ENCODE results near the gene EIF3I.
A peak's percentile ranks its signal among the peaks of the same experiment; 100 is the strongest.

EIF3I gene

GRCh38 chr1:32241001-32241763 lies 19.0 kb downstream of the EIF3I start:
- Histone ChIP-seq H3K4me3 (ENCODE audit: low read depth, low read length) (peak overlapping the region; percentile 92), H3K9me3 (ENCODE audit: control insufficient read depth, insufficient read depth, low read length) (no peaks in the 10 kb centered on the region), H3K36me3 (ENCODE audit: control insufficient read depth, insufficient read depth, low read length) (no peaks in the 10 kb centered on the region), H3K27me3 (ENCODE audit: control insufficient read depth, insufficient read depth, low read length) (no peaks in the 10 kb centered on the region), H3K4me1 (ENCODE audit: control insufficient read depth, insufficient read depth, low read length) (no peaks in the 10 kb centered on the region), H3K9ac (ENCODE audit: low read depth, low read length) (peak overlapping the region; percentile 70)

GRCh38 chr1:32242341-32242851 lies 20.2 kb downstream of the EIF3I start:
- no peak overlapping the region for H3K9ac ChIP-seq (ENCODE audit: low read depth, low read length)
- H3K4me3 ChIP-seq (ENCODE audit: low read depth, low read length): peak overlapping the region; percentile 11
- no peaks in the 10 kb centered on the region for H3K27me3 ChIP-seq (ENCODE audit: control insufficient read depth, insufficient read depth, low read length)
- H3K9me3 ChIP-seq (ENCODE audit: control insufficient read depth, insufficient read depth, low read length): no peaks in the 10 kb centered on the region
- H3K4me1 ChIP-seq (ENCODE audit: control insufficient read depth, insufficient read depth, low read length): no peaks in the 10 kb centered on the region
- H3K36me3 ChIP-seq (ENCODE audit: control insufficient read depth, insufficient read depth, low read length): no peaks in the 10 kb centered on the region

GRCh38 chr1:32246888-32247273 lies 24.7 kb downstream of the EIF3I start, which contains the start of gene FAM167B:
TSS of gene FAM167B (plus strand) at chr1:32247222. CDS start at chr1:32247422, 200 bp downstream.
- H3K36me3 ChIP-seq (ENCODE audit: control insufficient read depth, insufficient read depth, low read length): no peaks in the 10 kb centered on the region
- no peak within 1 kb of the TSS for H3K9ac ChIP-seq (ENCODE audit: low read depth, low read length)
- no peaks in the 10 kb centered on the region for H3K9me3 ChIP-seq (ENCODE audit: control insufficient read depth, insufficient read depth, low read length)
- H3K4me3 ChIP-seq (ENCODE audit: low read depth, low read length): no peak within 1 kb of the TSS
- no peaks in the 10 kb centered on the region for H3K27me3 ChIP-seq (ENCODE audit: control insufficient read depth, insufficient read depth, low read length)
- H3K4me1 ChIP-seq (ENCODE audit: control insufficient read depth, insufficient read depth, low read length): no peaks in the 10 kb centered on the region

GRCh38 chr1:32247452-32247851 lies 25.2 kb downstream of the EIF3I start:
- Histone ChIP-seq H3K9me3 (ENCODE audit: control insufficient read depth, insufficient read depth, low read length) (no peaks in the 10 kb centered on the region), H3K9ac (ENCODE audit: low read depth, low read length) (no peak overlapping the region), H3K4me3 (ENCODE audit: low read depth, low read length) (no peak overlapping the region), H3K27me3 (ENCODE audit: control insufficient read depth, insufficient read depth, low read length) (no peaks in the 10 kb centered on the region), H3K36me3 (ENCODE audit: control insufficient read depth, insufficient read depth, low read length) (no peaks in the 10 kb centered on the region), H3K4me1 (ENCODE audit: control insufficient read depth, insufficient read depth, low read length) (no peaks in the 10 kb centered on the region)

- H3K9ac ChIP-seq (ENCODE audit: low read depth, low read length): no peak overlapping the region
- peak overlapping the region; percentile 49 for H3K4me3 ChIP-seq (ENCODE audit: low read depth, low read length)
- H3K9me3 ChIP-seq (ENCODE audit: control insufficient read depth, insufficient read depth, low read length): no peaks in the 10 kb centered on the region
- H3K36me3 ChIP-seq (ENCODE audit: control insufficient read depth, insufficient read depth, low read length): no peaks in the 10 kb centered on the region
- no peaks in the 10 kb centered on the region for H3K4me1 ChIP-seq (ENCODE audit: control insufficient read depth, insufficient read depth, low read length)
- no peaks in the 10 kb centered on the region for H3K27me3 ChIP-seq (ENCODE audit: control insufficient read depth, insufficient read depth, low read length)
These were observed 26.0 kb downstream of the EIF3I start for GRCh38 chr1:32247983-32248889.

GRCh38 chr1:32249831-32250525 lies 27.8 kb downstream of the EIF3I start:
- no peak overlapping the region for H3K4me3 ChIP-seq (ENCODE audit: low read depth, low read length)
- H3K9ac ChIP-seq (ENCODE audit: low read depth, low read length): no peak overlapping the region
- no peaks in the 10 kb centered on the region for H3K36me3 ChIP-seq (ENCODE audit: control insufficient read depth, insufficient read depth, low read length)
- no peaks in the 10 kb centered on the region for H3K27me3 ChIP-seq (ENCODE audit: control insufficient read depth, insufficient read depth, low read length)
- no peaks in the 10 kb centered on the region for H3K4me1 ChIP-seq (ENCODE audit: control insufficient read depth, insufficient read depth, low read length)
- no peaks in the 10 kb centered on the region for H3K9me3 ChIP-seq (ENCODE audit: control insufficient read depth, insufficient read depth, low read length)

GRCh38 chr1:32250893-32251716 lies 28.9 kb downstream of the EIF3I start, which contains the start of gene LCK:
TSS of gene LCK (plus strand) at chr1:32251265. CDS start at chr1:32274330, 23,065 bp downstream.
- Histone ChIP-seq H3K27me3 (ENCODE audit: control insufficient read depth, insufficient read depth, low read length) (no peaks in the 10 kb centered on the region), H3K36me3 (ENCODE audit: control insufficient read depth, insufficient read depth, low read length) (no peaks in the 10 kb centered on the region), H3K9ac (ENCODE audit: low read depth, low read length) (no peak within 1 kb of the TSS), H3K9me3 (ENCODE audit: control insufficient read depth, insufficient read depth, low read length) (no peaks in the 10 kb centered on the region), H3K4me3 (ENCODE audit: low read depth, low read length) (no peak within 1 kb of the TSS), H3K4me1 (ENCODE audit: control insufficient read depth, insufficient read depth, low read length) (no peaks in the 10 kb centered on the region)

- H3K9ac ChIP-seq (ENCODE audit: low read depth, low read length): no peak overlapping the region
- no peak overlapping the region for H3K4me3 ChIP-seq (ENCODE audit: low read depth, low read length)
- H3K9me3 ChIP-seq (ENCODE audit: control insufficient read depth, insufficient read depth, low read length): no peaks in the 10 kb centered on the region
- no peaks in the 10 kb centered on the region for H3K27me3 ChIP-seq (ENCODE audit: control insufficient read depth, insufficient read depth, low read length)
- H3K36me3 ChIP-seq (ENCODE audit: control insufficient read depth, insufficient read depth, low read length): no peaks in the 10 kb centered on the region
- H3K4me1 ChIP-seq (ENCODE audit: control insufficient read depth, insufficient read depth, low read length): no peaks in the 10 kb centered on the region
These were observed 33.2 kb downstream of the EIF3I start for GRCh38 chr1:32255072-32256071.

GRCh38 chr1:32256473-32257226 lies 34.4 kb downstream of the EIF3I start:
- Histone ChIP-seq H3K9me3 (ENCODE audit: control insufficient read depth, insufficient read depth, low read length) (no peaks in the 10 kb centered on the region), H3K9ac (ENCODE audit: low read depth, low read length) (no peak overlapping the region), H3K4me3 (ENCODE audit: low read depth, low read length) (no peak overlapping the region), H3K4me1 (ENCODE audit: control insufficient read depth, insufficient read depth, low read length) (no peaks in the 10 kb centered on the region), H3K36me3 (ENCODE audit: control insufficient read depth, insufficient read depth, low read length) (no peaks in the 10 kb centered on the region), H3K27me3 (ENCODE audit: control insufficient read depth, insufficient read depth, low read length) (no peaks in the 10 kb centered on the region)

GRCh38 chr1:32257227-32257508 lies 35.0 kb downstream of the EIF3I start:
- no peaks in the 10 kb centered on the region for H3K9me3 ChIP-seq (ENCODE audit: control insufficient read depth, insufficient read depth, low read length)
- H3K9ac ChIP-seq (ENCODE audit: low read depth, low read length): no peak overlapping the region
- H3K4me1 ChIP-seq (ENCODE audit: control insufficient read depth, insufficient read depth, low read length): no peaks in the 10 kb centered on the region
- no peaks in the 10 kb centered on the region for H3K27me3 ChIP-seq (ENCODE audit: control insufficient read depth, insufficient read depth, low read length)
- H3K4me3 ChIP-seq (ENCODE audit: low read depth, low read length): no peak overlapping the region
- H3K36me3 ChIP-seq (ENCODE audit: control insufficient read depth, insufficient read depth, low read length): no peaks in the 10 kb centered on the region
